GM12874 (cell line): Measurements from ENCODE around the gene PPM1H.

ENCODE experiments used
- CTCF ChIP-seq: IDR thresholded peaks from 2 replicates; pipeline ENCODE4 v1.5.1; 2011; ENCODE audit warnings: low read depth, mild to moderate bottlenecking, control low read depth, low read length, moderate library complexity; ENCODE audit not compliant: insufficient read depth

PPM1H gene

DNA sequence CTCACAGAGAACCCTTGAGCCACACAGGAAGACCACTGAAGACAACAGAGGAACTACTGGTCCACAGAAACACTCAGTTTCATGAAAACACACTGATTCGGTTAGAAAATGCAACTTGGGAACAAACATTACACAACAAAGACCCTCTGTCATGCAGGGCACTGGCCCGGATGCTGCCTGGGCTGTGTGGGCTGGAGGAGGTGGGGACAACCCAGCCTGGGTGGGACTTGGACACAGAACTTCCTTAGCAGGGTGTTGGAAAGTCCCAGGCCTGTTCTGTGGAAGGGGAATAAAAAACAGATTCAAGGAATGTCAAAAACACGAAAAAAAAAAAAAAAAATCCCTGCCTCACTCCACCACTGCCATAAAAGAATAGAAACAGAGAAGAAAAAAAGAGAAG lies 287.4 kb downstream of the PPM1H start:
- no peak for TF ChIP-seq CTCF

- no peak for TF ChIP-seq CTCF
Measured at GRCh38 chr12:62646566-62646965, 288.4 kb downstream of the PPM1H start.

- no peak for TF ChIP-seq CTCF
Measured at GRCh38 chr12:62643486-62643885, 291.5 kb downstream of the PPM1H start.

DNA sequence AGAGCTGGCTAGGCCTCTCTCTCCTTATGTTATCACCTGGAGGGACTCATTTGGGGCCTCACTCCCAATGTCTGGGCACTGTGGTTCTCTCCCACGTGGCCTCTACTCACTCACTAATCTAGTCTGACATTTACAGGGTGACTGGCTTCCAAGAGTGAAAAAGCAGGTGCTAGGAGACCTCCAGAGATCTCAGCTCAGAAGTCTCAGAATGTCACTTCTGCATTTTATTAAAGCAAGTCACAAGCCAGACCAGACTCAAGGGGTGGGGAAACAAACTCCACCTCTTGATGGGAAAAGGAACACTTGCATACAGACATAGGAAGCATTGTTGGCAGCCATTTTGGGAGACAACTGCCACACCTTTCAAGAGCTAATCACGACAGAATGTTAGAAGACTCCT lies 292.5 kb downstream of the PPM1H start:
- no peak for TF ChIP-seq CTCF

- no peak for TF ChIP-seq CTCF
Measured at GRCh38 chr12:62640910-62641448, 294.0 kb downstream of the PPM1H start.

GRCh38 chr12:62637679-62638078 lies 297.3 kb downstream of the PPM1H start:
- no peak for TF ChIP-seq CTCF

DNA sequence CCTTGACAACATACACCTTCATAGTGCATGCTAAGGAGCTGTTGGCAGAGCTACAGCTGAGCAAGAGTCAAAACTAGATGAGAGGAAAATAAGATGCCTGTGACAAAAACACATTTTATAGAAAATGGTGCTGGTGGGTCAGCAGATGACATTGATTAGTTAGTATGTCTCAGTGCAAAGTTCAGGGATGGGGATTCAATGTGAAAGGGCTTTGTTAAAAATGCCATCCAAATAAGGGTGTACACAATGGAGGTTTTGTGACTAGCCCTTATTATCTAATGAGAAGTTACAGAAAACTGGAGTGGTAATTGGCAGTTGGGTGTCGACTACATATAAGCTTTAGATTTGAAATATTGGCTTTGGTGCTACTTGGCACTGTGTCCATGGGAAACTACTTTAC lies 299.3 kb downstream of the PPM1H start:
- TF ChIP-seq CTCF = no peak
